Choroid plexus epithelial cell (primary cell): ENCODE data around the gene CD74.

Source experiments
- DNase-seq: peaks from one replicate; pipeline ENCODE4 v3.0.0-alpha.2; 2010; ENCODE audit warnings: low read depth
- H3K4me3 ChIP-seq: 2 replicates; pipeline ENCODE4 v1.5.1; 2011; ENCODE audit warnings: low read depth, mild to moderate bottlenecking, control low read depth, low read length, moderate library complexity
- TF ChIP-seq, protein P1 (sequence below): conservative IDR thresholded peaks from 2 replicates; pipeline ENCODE4 v1.5.1; 2011; ENCODE audit warnings: low read depth, mild to moderate bottlenecking, control low read depth, inconsistent platforms, low read length, moderate library complexity

The CD74 gene

DNA sequence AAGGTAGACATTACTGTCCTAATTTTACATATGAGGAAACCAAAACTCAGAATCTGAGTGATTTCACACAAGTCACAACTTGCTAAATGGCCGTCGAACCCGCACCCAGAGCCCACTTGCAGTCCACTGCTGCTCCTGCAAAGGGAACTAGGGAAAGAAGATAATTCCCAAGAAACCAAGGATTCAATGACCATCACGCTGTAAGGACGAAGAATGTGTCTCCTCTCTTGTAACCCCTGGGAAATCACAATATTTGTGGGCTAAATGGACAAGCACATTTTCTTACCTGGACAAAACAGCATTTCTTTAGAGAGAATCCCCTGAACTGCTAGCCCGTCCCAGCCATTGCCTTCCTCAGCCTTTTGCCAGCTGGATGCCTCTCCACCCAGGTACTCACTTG is 34.5 kb upstream of the CD74 start:
- H3K4me3 ChIP-seq: no peak overlapping the region
- TF ChIP-seq, protein P1, sequence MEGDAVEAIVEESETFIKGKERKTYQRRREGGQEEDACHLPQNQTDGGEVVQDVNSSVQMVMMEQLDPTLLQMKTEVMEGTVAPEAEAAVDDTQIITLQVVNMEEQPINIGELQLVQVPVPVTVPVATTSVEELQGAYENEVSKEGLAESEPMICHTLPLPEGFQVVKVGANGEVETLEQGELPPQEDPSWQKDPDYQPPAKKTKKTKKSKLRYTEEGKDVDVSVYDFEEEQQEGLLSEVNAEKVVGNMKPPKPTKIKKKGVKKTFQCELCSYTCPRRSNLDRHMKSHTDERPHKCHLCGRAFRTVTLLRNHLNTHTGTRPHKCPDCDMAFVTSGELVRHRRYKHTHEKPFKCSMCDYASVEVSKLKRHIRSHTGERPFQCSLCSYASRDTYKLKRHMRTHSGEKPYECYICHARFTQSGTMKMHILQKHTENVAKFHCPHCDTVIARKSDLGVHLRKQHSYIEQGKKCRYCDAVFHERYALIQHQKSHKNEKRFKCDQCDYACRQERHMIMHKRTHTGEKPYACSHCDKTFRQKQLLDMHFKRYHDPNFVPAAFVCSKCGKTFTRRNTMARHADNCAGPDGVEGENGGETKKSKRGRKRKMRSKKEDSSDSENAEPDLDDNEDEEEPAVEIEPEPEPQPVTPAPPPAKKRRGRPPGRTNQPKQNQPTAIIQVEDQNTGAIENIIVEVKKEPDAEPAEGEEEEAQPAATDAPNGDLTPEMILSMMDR: no peak
- DNase-seq: no peak

GRCh38 chr5:150446583-150446982 is 33.9 kb upstream of the CD74 start:
- H3K4me3 ChIP-seq: no peak overlapping the region

GRCh38 chr5:150446088-150446487 is 33.4 kb upstream of the CD74 start:
- no peak for DNase-seq
- no peak overlapping the region for H3K4me3 ChIP-seq
- TF ChIP-seq, protein P1: no peak

More at GRCh38 chr5:150446583-150446982, 33.9 kb upstream of the CD74 start:
- no peak for DNase-seq
- TF ChIP-seq, protein P1: no peak

DNA sequence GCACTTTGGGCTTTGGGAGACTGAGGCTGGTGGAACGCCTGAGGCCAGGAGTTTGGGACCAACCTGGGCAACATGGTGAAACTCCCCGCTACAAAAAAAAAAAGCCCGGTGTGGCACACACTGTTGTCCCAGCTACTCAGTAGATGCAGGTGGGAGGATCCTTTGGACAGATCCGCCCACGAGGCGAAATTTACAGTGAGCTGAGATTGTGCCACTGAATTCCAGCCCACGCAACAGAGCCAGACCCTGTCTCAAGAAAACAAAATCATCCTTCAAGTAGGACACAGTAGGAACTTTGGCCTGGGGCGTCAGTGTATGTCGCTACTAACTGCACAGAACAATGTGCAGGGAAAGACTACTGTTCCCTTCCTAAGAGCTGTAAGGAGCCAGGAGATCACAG is 32.1 kb upstream of the CD74 start:
- TF ChIP-seq, protein P1: no peak
- DNase-seq: no peak
- no peak overlapping the region for H3K4me3 ChIP-seq

DNA sequence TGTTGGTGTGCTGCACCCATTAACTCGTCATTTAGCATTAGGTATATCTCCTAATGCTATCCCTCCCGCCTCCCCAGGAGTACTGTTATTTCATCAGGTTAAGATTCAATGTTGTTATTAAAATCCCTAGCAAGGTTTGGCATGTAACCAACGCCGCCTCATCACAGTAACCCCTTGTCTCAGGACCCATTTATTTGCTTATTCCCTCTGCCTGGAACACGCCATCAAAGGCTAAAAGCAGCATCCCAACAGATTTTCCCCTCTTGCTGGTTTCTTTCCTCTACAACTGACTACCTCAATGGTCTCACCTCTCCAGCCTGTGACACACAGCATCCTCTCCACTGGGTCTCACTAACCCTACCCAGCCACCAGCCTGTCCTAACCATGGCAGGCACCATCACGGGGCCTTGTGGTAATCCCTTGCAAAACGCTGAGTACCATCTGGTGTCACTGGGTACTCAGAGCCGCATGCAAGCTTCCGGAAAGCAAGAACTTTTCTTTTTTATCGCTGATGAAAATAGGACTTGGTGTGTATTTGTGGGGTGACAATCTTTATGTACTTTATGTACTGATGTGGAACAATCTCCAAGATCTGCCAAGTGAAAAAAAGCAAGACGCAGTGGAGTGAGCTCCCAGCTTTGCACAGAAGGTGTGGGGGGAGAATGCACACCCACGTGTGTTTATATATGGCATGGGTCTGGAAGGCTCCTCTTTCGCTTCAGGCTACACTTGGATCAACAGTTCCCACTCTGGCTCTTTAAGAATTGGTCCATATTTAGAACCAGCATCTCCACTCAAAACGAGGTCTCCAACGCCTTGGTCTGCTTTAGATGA is 30.7 kb upstream of the CD74 start:
- TF ChIP-seq, protein P1: no peak
- no peak overlapping the region for H3K4me3 ChIP-seq
- no peak for DNase-seq

DNA sequence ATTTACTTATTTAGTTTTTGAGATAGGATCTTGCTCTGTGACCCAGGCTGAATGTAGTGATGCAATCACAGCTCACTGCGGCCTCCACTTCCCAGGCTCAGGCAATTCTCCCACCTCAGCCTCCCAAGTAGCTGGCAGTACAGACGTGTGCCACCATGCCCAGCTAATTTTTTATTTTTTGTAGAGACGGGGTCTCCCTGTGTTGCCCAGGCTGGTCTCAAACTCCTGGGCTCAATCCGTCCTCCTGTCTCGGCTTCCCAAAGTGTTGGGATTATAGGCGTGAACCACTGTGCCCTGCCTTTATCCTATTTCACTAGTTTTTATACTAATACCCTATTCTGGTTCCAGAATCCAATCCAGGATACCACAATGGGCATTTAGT is 30.0 kb upstream of the CD74 start:
- H3K4me3 ChIP-seq: no peak overlapping the region
- TF ChIP-seq, protein P1: no peak
- DNase-seq: no peak
